ENCODE results near the gene PRPF6.
"Not testable (repeated sequence)": the region's sequence is repeated elsewhere in the genome, so short reads cannot be mapped to it uniquely, and the experiment has no call there.

The PRPF6 gene

GRCh38 chr20:63960654-63961621 lies 20.0 kb upstream of the PRPF6 start:
- not testable (repeated sequence) for DNase-seq (ENCODE audit: low read depth)

GRCh38 chr20:63961664-63962425 lies 19.1 kb upstream of the PRPF6 start:
- no peak for DNase-seq (ENCODE audit: low read depth)

- DNase-seq (ENCODE audit: low read depth): no peak
Measured at GRCh38 chr20:63962426-63963347, 18.2 kb upstream of the PRPF6 start.

- no peak for DNase-seq (ENCODE audit: low read depth)
Measured at GRCh38 chr20:63963348-63963741, 17.6 kb upstream of the PRPF6 start.

GRCh38 chr20:63963784-63964301 lies 17.1 kb upstream of the PRPF6 start:
- no peak for DNase-seq (ENCODE audit: low read depth)

GRCh38 chr20:63964412-63964811 lies 16.5 kb upstream of the PRPF6 start:
- no peak for DNase-seq (ENCODE audit: low read depth)

GRCh38 chr20:63966172-63966943 lies 14.6 kb upstream of the PRPF6 start:
- no peak for DNase-seq (ENCODE audit: low read depth)

GRCh38 chr20:63966944-63967322 lies 14.0 kb upstream of the PRPF6 start:
- no peak for DNase-seq (ENCODE audit: low read depth)

- no peak for DNase-seq (ENCODE audit: low read depth)
Measured at GRCh38 chr20:63967330-63968135, 13.4 kb upstream of the PRPF6 start.

- DNase-seq (ENCODE audit: low read depth): no peak
Measured at GRCh38 chr20:63968136-63968927, 12.6 kb upstream of the PRPF6 start.

- DNase-seq (ENCODE audit: low read depth): no peak
Measured at GRCh38 chr20:63968928-63969760, 11.8 kb upstream of the PRPF6 start.

GRCh38 chr20:63969838-63970713 lies 10.9 kb upstream of the PRPF6 start, which contains the start of gene ZNF512B:
ZNF512B (minus strand) TSS chr20:63969930; CDS start chr20:63967950, 1,980 bp downstream.
- DNase-seq (ENCODE audit: low read depth): no peak

GRCh38 chr20:63970714-63971431 lies 10.1 kb upstream of the PRPF6 start:
- no peak for DNase-seq (ENCODE audit: low read depth)

GRCh38 chr20:63971960-63972311 lies 9.0 kb upstream of the PRPF6 start:
- not testable (repeated sequence) for DNase-seq (ENCODE audit: low read depth)

GRCh38 chr20:63972312-63973159 lies 8.4 kb upstream of the PRPF6 start:
- DNase-seq (ENCODE audit: low read depth): no peak

- no peak for DNase-seq (ENCODE audit: low read depth)
Measured at GRCh38 chr20:63973160-63973479, 7.8 kb upstream of the PRPF6 start.

All from T follicular helper cell (primary cell).